B cell (primary cell): ENCODE measurements around the gene TAS1R2.
"Not testable (repeated sequence)": the region's sequence is repeated elsewhere in the genome, so short reads cannot be mapped to it uniquely, and the experiment has no call there.

Source experiments
- EZH2 ChIP-seq: IDR thresholded peaks from 2 replicates; pipeline ENCODE4 v1.6.1; 2012; ENCODE audit warnings: borderline replicate concordance, low read depth, mild to moderate bottlenecking, moderate library complexity, low read length; ENCODE audit not compliant: insufficient read depth, poor library complexity, severe bottlenecking
- TF ChIP-seq, protein P1 (sequence below): fragments of 200-600 bp; IDR thresholded peaks from one replicate; pipeline ENCODE4 v1.8.0; 2022; ENCODE audit warnings: antibody characterized with exemption, mild to moderate bottlenecking

DNA sequence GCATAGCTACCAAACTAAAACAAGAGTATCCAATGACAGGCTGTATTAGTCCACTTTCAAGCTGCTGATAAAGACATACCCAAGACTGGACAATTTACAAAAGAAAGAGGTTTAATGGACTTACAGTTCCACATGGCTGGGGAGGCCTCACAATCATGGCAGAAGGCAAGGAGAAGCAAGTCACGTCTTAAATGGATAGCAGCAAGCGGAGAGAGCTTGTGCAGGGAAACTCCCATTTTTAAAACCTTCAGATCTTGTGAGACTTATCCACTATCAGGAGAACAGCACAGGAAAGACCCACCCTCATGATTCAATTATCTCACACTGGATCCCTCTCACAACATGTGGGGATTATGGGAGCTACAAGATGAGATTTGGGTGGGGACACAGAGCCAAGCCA is 11.7 kb downstream of the TAS1R2 start:
- TF ChIP-seq, protein P1, sequence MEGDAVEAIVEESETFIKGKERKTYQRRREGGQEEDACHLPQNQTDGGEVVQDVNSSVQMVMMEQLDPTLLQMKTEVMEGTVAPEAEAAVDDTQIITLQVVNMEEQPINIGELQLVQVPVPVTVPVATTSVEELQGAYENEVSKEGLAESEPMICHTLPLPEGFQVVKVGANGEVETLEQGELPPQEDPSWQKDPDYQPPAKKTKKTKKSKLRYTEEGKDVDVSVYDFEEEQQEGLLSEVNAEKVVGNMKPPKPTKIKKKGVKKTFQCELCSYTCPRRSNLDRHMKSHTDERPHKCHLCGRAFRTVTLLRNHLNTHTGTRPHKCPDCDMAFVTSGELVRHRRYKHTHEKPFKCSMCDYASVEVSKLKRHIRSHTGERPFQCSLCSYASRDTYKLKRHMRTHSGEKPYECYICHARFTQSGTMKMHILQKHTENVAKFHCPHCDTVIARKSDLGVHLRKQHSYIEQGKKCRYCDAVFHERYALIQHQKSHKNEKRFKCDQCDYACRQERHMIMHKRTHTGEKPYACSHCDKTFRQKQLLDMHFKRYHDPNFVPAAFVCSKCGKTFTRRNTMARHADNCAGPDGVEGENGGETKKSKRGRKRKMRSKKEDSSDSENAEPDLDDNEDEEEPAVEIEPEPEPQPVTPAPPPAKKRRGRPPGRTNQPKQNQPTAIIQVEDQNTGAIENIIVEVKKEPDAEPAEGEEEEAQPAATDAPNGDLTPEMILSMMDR, result not testable (repeated sequence)
- not testable (repeated sequence) for TF ChIP-seq EZH2
